ENCODE measurements around the gene THSD7A. TPM values are rescaled to one million over a fixed set of nuclear protein-coding genes. Genes with fewer than 3 reads are reported as not detected.

THSD7A gene
- total and polyA plus RNA-seq, 10 of the 15 experiments (the other 5 are each of a cell fraction or from before 2014, with no cell fraction given) = 0.03 to 0.09 (median 0.03) TPM; not detected in 7

GRCh38 chr7:11491811-11492210, 340.2 kb downstream of the THSD7A start:
- WGBS (ENCODE audit: insufficient coverage, insufficient replicate concordance, low lambda C conversion rate, missing lambda C conversion rate) = 17% methylated on average over 4 of the region's 4 CpGs
- H4K20me1 ChIP-seq (ENCODE audit: control insufficient read depth, insufficient read depth) = no peaks in the 10 kb centered on the region
- SMC1A ChIA-PET (ENCODE audit: uncharacterized antibody, unreplicated experiment) = no interaction called here
- no peak overlapping the region for H3K4me2 ChIP-seq (ENCODE audit: control insufficient read depth, insufficient read depth)
- intact Hi-C loops (cut with micrococcal nuclease; ENCODE audit: unreplicated experiment) = no loop called here
- in situ Hi-C loops (cut with MboI) = no loop called here
- H3K27ac ChIP-seq (ENCODE audit: control insufficient read depth, insufficient read depth) = no peak overlapping the region
- no peak overlapping the region for H3K9ac ChIP-seq (ENCODE audit: control insufficient read depth, insufficient read depth, low read length)
- CTCF ChIA-PET = interaction anchor here (0.6 kb wide), 1 partner anchor 9 kb away, joined by 3 read pairs; no protein-coding TSS in a partner anchor
- ATAC-seq (no peak), FAIRE-seq (no peak), DNase-seq (ENCODE audit: low read depth, low spot score) (no peak)
- H2AFZ ChIP-seq (ENCODE audit: control insufficient read depth, low read depth, low read length) = no peak overlapping the region
- H3K9me3 ChIP-seq (replicated peaks; ENCODE audit: control insufficient read depth, insufficient read depth, low read length) = no peaks in the 10 kb centered on the region
- no peaks in the 10 kb centered on the region for H3K79me2 ChIP-seq (ENCODE audit: control insufficient read depth, insufficient read depth, low read length)
- TF ChIP-seq RELA (IDR thresholded peaks at IDR 0.05; ENCODE audit: borderline replicate concordance, partially characterized antibody) = no peak
- no peak for TF ChIP-seq IRF4 (IDR thresholded peaks at IDR 0.05; ENCODE audit: low read depth, low read length)
- no peak for TF ChIP-seq TBL1XR1 (IDR thresholded peaks at IDR 0.05; ENCODE audit: low read depth, low read length)
- no peak for TF ChIP-seq ZZZ3 (IDR thresholded peaks at IDR 0.05; ENCODE audit: control insufficient read depth, insufficient read length, low read depth)
- TF ChIP-seq NKRF (conservative IDR thresholded peaks at IDR 0.05) = no peak
- no peak for TF ChIP-seq STAT3 (IDR thresholded peaks at IDR 0.05; ENCODE audit: low read depth, low read length)
- TF ChIP-seq NR2C2 (IDR thresholded peaks at IDR 0.05; ENCODE audit: borderline replicate concordance, control insufficient read depth, insufficient read length, low read depth) = no peak
- no peak for TF ChIP-seq RCOR1 (conservative IDR thresholded peaks at IDR 0.05; ENCODE audit: low read depth, low read length)
- TF ChIP-seq BACH1 (IDR thresholded peaks at IDR 0.05; ENCODE audit: borderline replicate concordance) = no peak
- no peak for TF ChIP-seq SUZ12 (IDR thresholded peaks at IDR 0.05; ENCODE audit: unreplicated experiment)
- no peak for TF ChIP-seq YY1 (IDR thresholded peaks at IDR 0.05; ENCODE audit: low read depth, low read length)
- TF ChIP-seq SUPT20H (IDR thresholded peaks at IDR 0.05; ENCODE audit: borderline replicate concordance, control insufficient read depth, low read depth, low read length) = no peak
- TF ChIP-seq NFIC (IDR thresholded peaks at IDR 0.05; ENCODE audit: low read depth, low read length) = no peak
- TF ChIP-seq JUNB (IDR thresholded peaks at IDR 0.05) = no peak
- no peak for TF ChIP-seq LARP7 (IDR thresholded peaks at IDR 0.05)
- TF ChIP-seq, protein P1, sequence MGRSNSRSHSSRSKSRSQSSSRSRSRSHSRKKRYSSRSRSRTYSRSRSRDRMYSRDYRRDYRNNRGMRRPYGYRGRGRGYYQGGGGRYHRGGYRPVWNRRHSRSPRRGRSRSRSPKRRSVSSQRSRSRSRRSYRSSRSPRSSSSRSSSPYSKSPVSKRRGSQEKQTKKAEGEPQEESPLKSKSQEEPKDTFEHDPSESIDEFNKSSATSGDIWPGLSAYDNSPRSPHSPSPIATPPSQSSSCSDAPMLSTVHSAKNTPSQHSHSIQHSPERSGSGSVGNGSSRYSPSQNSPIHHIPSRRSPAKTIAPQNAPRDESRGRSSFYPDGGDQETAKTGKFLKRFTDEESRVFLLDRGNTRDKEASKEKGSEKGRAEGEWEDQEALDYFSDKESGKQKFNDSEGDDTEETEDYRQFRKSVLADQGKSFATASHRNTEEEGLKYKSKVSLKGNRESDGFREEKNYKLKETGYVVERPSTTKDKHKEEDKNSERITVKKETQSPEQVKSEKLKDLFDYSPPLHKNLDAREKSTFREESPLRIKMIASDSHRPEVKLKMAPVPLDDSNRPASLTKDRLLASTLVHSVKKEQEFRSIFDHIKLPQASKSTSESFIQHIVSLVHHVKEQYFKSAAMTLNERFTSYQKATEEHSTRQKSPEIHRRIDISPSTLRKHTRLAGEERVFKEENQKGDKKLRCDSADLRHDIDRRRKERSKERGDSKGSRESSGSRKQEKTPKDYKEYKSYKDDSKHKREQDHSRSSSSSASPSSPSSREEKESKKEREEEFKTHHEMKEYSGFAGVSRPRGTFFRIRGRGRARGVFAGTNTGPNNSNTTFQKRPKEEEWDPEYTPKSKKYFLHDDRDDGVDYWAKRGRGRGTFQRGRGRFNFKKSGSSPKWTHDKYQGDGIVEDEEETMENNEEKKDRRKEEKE (IDR thresholded peaks at IDR 0.05) = no peak
- TF ChIP-seq NR2F1 (conservative IDR thresholded peaks at IDR 0.05) = no peak
- no peaks in the 10 kb centered on the region for H3K27me3 ChIP-seq (replicated peaks in 1 of 2; ENCODE audit: control insufficient read depth in 2 of 2, insufficient read depth in 2 of 2, low read length in 1 of 2)
- no peak overlapping the region for H3K4me3 ChIP-seq
- RAD21 ChIA-PET (ENCODE audit: unreplicated experiment) = no interaction called here
- no peaks in the 10 kb centered on the region for H3K36me3 ChIP-seq (ENCODE audit: control insufficient read depth in 2 of 2, insufficient read depth in 2 of 2, low read length in 1 of 2)
- H3K4me1 ChIP-seq (ENCODE audit: control insufficient read depth, insufficient read depth, low read length) = no peaks in the 10 kb centered on the region
- POLR2A ChIA-PET = no interaction called here
- no TSS peak for BruUV-seq (replicated peaks)
